Measurements from ENCODE around the gene SPATA9.

GRCh38 chr5:95649274-95649673, 33.5 kb downstream of the SPATA9 start:
- TF ChIP-seq CTCF (IDR thresholded peaks at IDR 0.05 in 8 of 11, conservative IDR thresholded peaks at IDR 0.05 in 3 of 11) (no peak), POLR2A (IDR thresholded peaks at IDR 0.05) (no peak)

Data from spleen (tissue), 7 donors.